Amniotic stem cell (primary cell): ENCODE results near the gene IER3.
A peak's percentile ranks its signal among the peaks of the same experiment; 100 is the strongest.
"Not testable (repeated sequence)": the region's sequence is repeated elsewhere in the genome, so short reads cannot be mapped to it uniquely, and the experiment has no call there.

Experiments
- DNase-seq: peaks from one replicate; lab custom pipeline; 2025; lab: John Stamatoyannopoulos, UW

Gene IER3

DNA sequence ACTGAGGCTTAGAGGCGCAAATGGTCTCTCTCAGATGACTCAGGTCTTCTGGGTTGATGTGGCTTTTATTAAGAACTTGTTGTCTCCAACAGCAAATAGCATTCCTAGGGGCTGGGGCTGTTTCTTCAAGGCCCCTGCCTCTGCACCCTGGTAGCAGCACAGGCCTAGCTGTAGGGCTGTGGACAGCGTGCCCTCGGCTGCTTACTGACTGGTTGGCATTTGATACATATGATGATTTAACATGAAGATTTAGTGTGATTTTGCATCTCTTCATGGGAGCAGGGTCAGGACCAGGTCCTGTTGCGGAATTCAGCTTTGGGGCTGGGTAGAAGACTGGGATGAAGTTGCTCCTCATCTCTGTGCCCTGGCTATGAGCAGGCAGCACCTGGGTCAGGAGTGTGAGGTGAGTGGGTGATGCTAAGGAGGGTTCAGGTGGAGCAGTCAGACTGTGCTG is 24.3 kb upstream of the IER3 start:
- no peak for DNase-seq

DNA sequence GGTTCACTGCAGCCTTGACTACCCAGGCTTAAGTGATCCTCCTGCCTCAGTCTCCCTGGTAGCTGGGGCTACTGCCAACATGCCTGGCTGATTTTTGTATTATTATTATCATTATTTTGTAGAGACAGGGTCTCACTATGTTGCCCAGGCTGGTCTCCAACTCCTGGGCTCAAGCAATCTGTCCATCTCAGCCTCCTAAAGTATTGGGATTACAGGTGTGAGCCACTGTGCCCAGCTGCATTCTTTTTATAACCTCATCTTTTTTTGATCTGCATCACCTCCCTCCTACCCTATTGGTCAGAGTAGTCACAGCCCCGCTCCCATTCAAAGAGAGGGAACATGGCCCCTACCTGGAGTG is 23.6 kb upstream of the IER3 start:
- no peak for DNase-seq

DNA sequence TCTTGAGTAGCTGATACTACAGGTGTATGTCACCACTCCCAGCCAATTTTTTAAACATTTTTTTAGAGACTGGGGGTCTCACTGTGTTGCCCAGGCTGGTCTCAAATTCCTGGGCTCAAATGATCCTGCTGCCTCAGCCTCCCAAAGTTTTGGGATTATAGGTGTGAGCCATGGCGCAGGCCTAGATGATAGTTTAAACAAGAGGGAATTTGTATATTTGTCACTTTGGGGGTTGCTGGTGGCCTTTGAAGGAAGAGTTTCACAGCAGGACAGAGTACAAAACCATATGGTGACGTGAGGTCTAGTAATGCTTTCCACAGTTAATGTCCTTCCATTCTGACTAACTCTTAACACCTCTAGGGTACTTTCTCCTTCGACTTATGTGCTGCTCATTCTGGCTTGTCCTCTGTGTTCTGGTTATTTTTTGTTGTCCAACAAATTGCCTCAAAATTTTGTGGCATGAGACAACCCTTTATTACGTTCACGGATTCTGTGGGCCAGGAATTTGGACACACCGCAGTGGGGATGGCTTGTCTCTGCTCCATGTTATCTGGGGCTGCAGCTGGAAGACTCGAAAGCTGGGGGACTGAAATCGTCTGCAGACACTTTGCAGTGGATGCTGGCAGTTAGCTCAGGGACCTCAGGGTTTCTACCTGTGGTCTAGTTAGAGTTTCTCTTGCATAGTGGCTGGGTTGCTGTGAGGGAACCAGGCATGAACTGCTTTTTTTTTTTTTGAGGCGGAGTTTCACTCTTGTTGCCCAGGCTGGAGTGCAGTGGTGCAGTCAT is 23.0 kb upstream of the IER3 start:
- DNase-seq: no peak

DNA sequence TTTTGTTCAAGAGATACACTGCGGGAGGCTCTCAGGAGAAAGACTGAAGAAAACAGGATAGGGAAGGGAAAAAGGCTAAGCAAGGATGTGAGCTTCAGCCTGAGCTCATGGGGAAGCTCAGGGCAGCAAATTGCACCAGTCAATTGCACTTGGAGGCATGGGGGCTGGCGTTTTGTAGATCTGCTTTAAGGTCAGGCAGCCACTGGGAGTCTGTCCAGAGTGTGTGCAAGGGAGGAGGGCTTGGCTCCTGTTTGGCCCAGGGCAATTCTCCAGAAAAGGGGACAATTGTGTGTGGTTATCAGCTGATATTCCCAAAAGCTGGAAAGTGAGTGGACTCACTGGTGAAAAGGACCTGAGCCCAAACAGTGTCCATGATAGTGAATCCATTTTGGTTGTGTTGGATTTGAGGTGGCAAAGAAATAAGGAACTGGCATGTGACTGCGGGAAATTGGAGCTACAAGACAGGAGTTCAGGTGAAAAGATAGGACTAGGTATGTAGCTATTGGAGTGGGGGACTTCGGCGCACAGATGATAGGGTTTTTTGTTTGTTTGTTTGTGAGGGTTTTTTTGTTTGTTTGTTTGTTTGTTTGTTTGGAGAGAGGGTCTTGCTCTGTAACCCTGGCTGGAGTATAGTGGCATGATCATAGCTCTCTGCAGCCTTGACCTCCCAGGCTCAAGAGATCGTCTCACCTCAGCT is 22.3 kb upstream of the IER3 start:
- no peak for DNase-seq

DNA sequence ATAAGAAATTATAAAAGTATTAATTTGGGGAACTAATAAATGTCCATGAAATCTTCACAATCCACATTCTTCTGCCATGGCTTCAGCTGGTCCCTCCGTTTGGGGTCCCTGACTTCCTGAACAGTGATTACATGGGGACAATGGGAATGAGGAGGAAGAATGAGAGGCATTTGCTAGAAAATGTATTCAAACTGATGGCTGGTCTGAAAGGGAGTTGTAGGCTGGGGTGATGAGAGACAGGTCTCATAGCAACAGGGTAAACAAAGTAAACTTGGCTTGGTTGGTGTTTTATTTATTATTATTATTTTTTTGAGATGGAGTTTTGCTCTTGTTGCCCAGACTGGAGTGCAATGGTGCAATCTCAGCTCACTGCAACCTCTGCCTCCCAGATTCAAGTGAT is 21.1 kb upstream of the IER3 start:
- not testable (repeated sequence) for DNase-seq

DNA sequence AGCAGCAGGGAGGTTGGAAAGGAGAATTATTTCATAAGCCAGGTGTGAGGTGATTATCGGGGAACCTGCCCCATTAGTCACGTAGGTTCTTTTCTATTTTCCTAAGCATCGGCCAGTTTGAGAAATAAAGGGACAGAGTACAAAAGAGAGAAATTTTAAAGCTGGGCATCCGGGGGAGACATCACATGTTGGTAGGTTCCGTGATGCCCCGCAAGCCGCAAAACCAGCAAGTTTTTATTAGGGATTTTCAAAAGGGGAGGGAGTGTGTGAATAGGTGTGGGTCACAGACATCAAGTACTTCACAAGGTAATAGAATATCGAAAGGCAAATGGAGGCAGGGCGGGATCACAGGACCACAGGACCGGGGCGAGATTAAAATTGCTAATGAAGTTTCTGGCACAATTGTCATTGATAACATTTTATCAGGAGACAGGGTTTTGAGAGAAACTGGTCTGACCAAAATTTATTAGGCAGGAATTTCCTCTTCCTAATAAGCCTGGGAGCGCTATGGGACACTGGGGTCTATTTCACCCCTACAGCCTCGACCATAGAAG is 20.2 kb upstream of the IER3 start:
- not testable (repeated sequence) for DNase-seq

DNA sequence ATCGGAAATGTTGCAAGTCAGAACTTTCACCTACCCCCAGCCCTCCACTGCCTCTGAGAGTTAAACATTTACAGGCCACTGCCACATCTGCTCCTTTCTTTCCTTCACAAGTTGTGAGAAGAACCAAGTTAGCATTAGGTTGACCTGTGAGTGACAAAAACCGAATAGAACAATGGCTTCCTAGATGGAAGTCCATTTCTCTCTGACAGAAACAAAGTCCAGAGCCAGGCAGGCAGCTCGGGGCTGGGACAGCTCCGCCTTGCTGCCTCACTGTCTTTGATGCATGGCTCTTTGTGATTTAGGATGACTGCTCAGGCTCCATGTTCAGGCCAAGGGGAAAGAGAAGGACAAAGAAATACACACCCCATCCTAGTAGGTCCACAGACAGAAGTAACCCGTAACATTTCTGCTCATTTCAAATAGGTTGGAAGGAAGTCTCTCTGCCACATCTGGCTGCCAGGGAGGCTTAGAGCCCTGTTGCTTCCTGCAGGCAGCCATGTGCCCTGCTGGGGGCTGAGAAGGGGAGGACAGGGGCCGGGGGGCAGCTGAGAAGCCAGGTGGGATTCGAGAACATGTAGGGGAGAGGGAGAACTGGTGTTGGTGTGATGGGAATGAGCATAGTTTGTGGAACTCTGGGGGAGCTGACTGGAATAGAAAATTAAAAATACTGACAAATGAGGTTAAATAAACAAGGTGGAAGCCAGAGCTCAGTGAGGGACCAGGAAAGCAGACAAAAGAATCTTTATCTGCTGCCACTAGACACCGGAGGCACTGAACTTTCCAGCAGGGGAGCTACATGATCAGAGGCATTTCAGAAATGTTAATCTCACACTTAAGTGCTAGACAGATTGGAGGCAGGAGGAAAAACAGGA is 19.5 kb upstream of the IER3 start:
- DNase-seq: no peak

DNA sequence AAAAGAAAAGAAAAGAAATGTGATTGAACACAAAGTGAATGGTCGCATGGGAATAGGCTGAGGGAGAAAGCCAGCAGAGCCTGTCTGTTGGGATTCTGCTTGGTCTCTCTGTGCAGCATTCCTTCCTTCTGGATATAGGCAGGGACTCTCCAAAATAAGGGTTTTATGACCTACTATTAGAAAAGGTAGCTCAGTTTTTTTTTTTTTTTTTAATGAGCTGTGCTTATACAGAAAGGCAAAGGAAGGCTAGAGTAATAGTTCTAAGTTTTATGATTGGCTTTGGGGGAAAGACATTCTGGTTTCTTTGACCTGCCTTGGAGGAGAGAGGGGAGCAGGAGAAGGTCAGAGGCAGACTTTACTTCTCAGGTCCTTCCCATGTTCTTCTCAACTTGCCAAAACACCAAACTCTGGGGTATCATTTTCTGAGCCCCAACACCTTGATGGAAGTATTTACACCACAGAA is 18.8 kb upstream of the IER3 start:
- DNase-seq: no peak

DNA sequence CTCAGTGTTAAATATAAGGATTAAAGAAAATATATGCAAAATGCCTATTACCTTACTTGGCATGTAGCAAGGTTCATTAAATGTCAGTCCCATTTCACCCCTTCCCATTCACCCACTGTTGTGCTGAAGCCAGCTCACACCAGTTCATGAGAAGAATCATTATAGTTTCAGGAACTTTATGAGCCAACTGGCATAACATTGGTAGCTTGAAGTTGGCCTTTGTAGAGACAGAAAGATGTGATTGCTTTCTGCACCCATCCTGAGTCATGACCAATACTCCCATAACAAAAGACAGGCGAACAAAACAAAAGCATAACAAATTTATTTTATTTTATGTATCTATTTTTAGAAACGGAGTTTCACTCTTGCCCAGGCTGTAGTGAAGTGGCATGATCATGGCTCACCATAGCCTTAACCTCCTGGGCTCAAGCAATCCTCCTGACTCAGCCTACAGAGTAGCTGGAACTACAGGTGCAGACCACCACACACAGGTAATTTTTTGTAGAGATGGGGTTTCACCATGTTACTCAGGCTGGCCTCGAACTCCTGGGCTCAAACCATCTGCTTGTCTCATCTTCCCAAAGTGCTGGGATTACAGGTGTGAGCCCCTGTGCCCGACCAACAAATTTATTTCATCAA is 17.6 kb upstream of the IER3 start:
- no peak for DNase-seq

DNA sequence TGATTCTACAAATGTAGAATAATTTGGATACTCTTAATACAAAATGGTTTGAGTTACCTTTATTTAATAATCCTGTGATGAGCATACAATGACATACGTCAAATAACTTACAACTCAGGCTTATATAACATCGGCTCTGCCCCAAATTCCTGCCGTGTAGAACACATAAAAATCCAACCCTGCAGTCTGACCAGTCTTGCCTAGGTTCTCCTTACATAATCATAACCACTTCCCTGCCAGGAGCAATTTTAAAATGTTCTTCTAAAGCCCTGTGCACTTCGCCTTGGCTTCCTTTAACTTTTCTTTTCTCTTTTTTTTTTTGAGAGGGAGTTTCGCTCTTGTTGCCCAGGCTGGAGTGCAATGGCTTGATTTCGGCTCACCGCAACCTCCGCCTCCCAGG is 16.2 kb upstream of the IER3 start:
- no peak for DNase-seq

DNA sequence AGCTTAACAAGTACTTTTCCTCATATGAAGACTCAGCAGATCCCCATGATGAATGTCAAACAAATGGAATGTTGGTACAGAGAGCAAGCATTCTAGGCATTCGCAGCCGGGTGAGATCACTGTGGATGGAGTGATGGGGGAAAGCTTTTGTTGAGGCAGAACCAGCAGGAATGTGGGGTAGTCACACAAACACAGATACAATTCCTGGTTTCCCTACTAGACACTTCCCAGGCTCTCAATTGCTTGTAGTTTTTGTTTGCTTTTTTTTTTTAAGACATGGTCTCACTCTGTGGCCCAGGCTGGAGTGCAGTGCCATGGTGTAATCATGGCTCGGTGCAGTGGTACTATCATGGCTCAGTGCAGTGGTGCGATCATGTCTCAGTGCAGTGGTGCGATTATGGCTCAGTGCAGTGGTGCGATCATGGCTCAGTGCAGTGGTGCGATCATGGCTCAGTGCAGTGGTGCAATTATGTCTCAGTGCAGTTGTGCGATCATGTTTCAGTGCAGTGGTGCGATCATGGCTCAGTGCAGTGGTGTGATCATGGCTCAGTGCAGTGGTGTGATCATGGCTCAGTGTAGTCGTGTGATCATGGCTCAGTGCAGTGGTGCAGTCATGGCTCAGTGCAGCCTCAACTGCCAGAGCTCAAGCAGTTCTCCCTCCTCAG is 15.4 kb upstream of the IER3 start:
- DNase-seq: peak; percentile 75

DNA sequence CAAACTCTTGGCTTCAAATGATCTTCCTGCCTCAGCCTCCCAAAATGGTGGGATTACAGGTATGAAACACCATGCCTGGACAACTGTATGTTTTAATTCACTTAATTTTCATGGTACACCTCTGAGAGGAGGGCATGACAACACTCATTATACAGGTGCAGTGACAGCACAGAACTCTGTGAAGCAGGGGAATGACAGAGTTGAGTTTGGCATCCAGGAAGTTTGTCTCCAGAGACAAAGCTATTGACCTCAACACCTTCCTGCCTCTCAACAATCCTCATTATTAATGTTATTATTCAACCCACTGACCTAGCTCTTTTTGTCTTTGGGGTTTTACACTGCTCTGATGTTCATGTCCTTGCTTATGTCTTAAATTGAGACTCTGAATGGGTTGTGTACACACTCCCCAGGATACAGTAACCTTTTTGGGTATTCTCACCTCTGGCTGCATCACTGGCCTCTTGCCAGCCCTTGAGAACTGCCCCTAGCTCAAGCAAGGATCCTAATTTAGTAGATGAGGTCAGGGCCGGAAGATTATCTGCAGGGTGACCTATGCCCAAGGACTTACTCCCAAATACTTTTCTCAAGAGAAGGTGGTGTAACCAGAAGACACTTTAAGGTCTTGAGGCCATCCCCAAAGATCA is 13.0 kb upstream of the IER3 start:
- DNase-seq: no peak

DNA sequence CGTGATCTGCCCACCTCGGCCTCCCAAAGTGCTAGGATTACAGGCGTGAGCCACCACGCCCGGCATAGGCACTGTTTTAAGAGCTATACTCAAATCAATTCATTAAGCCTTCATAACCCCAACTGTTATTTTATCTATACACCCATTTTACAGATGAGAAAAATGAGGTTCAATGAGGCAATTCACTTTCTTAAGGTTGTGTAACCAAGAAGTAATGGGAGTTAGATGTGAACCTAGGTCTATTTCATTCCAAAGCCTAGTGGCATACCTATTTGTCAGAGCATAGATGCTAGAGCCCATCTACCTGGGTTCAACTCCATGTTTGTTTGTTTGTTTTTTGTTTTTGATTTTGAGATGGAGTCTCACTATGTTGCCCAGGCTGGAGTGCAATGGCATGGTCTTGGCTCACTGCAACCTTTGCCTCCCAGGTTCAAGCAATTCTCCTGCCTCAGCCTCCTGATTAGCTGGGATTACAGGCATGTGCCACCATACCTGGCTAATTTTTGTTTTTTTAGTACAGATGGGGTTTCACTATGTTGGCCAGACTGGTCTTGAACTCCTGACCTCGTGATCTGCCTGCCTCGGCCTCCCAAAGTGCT is 12.2 kb upstream of the IER3 start:
- DNase-seq: not testable (repeated sequence)

DNA sequence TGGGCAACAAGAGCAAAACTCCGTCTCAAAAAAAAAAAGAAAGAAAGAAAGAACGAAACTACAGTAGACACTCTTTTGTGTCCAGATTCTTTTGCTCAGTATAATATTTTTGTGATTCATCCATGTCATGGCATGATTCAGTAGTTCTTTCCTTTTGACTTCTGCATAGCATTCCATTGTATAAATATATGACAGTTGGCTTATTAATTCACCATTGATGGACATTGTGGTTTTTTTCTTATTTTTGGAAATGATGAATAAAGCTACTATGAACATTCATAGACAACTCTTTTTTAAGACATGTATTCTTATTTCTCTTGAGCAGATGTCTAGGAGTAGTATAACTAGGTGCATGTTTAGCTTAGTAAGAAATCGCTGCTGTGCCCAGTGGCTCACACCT is 10.3 kb upstream of the IER3 start:
- no peak for DNase-seq

DNA sequence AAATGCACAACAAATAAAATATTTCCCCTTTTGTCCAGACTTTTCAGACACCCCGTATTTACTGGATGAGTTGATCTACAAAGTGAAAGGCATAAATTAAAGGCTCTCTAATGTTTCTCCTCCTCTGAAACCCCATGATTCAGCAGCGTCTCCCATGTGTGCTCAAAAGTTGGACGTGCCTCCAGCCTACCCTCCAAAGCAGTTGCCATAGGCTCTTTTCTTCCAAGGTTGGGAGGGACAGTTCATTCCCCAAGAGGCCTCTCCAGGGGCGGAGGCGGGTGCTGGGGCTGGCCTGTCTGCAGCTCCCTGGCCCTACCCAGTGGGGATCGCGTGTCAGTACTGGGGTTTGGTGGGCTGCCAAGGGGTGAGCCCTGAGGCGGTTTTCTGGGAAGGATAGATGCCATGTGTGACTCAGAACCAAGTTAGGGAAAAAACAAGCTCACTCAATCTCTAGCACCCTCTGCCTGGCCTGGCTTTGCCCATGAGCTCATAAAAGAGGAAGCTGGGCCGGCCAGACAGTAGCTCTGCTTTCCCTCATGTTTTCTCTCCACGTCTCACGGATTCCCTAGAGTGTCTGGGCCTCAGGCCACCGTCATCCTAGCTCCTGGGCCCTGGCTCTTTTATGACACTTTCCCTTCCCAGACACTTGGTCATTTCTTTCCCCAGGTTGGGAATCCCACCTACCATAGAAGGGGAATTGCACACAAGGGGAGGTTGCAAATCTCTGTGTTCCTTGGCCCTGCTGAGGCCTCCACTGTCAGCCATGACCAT is 8.0 kb upstream of the IER3 start:
- DNase-seq: peak; percentile 97

DNA sequence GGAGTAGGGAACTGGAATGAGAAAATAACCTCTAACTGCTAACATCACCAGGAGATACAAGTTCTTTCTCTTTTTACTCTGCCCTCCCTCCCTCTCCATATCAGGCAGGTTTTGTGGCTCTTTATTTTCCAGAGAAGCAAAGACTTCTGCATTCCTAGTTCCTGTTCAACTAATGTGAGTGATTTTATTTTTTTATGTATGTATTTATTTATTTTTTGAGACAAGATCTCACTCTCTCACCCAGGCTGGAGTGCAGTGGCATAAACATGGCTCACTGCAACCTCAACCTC is 6.0 kb upstream of the IER3 start:
- DNase-seq: no peak

DNA sequence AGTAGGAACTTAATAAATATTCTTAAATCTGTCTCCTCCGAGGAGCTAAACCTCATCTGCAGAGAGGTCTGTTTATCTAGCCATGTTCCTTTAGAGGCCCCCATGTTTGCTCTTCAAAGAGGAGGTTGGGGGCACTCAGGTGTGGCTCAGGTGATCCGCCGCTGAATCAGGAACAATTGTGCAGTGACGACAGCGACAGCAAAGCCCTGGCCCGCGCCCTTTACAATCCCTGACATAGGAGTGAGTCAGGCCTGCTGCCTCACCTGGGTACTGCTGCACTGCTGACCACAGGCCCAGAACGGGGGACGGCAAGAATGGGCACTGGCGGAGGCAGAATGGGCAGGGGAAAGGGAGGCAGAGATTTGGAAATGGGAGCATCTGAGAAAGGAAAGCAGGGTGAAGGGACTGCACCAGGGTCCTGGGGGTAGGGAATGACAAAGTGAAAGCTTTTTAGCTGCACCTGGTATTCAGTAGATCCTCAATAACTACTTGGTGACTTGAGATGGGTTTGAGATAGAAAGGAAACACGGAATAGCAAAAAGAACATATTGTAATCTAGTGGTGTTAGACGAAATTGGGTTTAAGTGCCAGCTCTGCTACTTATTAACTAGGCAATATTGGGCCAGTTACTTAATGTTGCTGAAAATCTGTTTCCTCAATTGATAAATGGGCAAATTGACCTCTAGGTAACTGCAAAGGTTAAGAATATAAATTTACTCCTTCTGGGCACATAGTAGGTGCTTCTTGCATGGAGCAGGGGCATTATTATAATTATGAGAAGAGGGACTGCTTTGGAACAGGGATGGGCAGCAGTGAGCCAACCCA is 5.4 kb upstream of the IER3 start:
- no peak for DNase-seq

DNA sequence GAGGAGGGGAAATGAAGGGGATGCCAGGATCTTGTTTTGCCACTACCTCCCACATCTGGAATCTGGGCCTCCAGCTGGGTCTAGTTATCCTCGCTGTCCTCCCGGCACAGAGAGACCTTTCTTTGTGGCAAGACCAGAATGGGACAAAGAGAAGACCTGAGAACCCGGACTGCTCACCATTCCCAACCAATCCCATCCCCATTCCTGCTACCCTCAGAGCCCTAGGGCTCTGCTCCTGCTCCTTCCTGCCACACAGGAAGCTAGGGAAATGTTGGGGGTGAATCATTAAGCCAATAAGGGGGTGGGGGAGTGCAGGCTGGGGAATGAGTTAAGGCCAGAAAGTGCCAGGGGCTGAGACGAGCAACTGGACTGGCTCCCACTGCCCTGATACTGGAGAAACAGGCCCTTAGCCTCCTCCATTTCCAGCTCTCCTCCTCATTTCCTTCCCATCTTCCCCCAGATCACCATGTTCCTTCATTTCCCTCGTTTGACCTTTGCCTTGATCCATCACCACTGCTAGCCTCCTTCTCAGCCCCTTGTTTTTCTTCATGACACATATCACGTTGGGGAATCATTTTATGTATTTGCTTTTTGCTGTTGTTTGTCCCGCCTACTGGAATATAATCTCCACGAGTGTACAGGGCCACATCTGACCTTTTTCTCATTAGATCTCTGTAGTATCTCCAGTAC is 4.6 kb upstream of the IER3 start:
- no peak for DNase-seq
